ENCODE measurements around the gene PSMB3.

The PSMB3 gene

DNA sequence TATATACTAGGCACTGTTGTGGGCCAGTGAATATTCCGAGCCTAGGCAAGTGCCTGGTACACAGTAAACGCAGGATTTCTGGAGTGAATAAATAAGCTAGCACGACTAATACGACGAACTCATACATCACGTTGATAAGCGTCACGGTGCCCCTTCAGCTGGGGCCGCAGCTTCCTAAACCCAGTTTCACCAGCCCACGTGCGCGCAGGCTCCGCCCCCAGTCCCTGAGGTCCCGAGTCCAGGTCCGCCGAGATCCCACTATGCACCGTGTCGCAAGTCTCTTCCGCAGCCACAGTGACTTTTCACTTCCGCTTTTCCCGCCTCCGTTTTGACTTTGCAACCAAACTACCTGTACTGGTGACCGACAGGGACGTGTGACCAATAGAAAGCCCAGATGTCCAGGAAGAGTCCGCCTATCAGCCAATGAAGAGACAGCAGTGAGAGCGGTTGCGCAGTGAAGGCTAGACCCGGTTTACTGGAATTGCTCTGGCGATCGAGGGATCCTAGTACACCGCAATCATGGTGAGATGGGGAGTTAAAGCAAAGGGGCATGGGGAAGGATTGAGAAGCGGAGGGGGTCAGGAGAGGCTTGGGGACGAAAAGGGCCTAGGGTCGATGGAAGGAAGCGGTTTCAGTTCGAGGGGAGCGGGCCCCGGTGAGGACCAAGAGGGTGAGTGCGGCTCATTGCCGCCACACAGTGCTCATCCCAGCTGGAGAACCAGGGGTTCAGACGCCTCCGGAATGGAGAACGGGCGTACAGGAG, at the start of gene PSMB3:
TSS of gene PSMB3 (plus strand) at position 434 of the 763 bp plus-strand sequence. CDS start at position 520, 86 bp downstream.
- DNase-seq (ENCODE audit: low spot score): peak; percentile 100

DNA sequence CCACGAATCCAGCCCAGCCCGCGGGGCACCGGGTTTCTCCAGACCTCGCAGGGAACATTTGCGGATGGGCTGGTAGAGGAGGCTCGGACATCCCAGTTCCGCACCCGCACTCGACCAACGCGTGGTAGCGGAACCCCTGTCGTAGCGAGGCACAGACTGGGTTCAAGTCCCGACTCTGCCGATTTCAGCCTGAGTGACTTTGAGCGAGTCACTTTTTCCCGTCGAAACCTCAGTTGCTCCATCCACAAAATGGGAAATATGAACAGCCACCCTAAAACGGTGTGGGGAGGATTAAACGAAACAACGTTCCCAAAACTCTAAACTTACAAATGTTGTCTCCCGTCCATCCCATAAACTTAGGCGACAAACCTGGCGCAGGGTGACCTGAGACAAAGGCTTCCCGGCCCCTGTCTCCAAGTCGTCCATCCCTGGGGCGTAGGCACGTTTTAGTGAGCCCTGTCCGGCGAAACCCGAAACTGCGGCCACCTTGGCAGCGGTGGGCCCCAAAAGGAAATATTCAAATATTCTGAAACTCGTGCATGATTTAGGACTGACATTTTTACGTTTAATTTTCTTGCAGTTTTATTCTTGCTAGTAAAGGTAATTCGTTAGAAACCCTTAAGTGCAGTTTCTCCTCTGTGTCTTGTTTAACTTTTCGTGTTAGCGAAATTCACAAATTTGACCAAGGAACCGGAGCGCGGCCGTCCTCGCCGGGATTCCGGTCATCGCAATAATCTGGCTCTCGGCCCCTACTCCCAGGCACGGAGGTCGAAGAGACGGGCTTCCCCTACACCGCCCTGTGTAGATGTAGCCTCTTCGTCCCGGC, 49.4 kb upstream of the PSMB3 start:
- no peak for DNase-seq (ENCODE audit: low spot score)

DNA sequence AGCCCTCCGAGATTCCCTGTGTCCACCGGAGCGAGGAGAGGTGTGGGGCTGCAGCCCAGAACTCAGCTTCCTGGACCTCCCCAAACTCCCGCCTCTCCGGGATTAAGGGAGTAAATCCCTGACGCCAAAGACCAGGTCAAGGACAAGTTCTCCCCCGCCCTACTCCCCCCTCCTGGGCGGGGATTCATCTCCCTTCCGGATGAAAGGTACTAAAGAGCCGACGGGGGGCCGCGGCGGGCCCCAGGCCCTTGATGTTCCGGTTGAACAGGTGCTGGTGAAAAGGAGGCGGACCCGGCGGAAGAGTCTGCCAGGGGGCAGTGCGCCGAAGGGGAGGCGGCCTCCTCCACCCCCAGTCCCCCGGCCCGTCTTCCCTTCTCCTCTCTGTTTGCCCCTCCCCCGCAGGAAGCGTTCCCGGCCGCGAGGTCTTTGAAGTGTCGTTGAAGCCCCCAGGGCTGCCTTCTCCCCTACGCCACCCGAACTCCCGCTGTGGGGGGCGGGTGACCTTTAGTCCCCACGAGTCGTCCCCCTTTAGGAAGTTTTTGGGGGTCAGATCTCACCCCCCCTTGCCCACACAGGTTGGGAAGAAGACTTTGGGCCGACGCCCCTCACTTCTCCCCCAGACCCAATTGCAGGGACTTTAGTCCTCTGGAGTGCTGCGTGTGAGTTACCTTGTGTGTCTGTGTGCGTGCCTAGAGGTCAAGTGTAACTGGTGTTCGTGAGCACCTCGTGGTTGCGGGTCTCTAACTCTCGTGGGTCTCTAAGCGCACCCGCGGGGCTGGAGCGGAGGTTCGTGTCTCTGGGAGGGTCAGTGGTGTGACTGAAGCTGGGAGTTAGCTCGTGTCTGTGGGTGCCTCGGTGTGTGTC, 48.6 kb upstream of the PSMB3 start:
- DNase-seq (ENCODE audit: low spot score): no peak

DNA sequence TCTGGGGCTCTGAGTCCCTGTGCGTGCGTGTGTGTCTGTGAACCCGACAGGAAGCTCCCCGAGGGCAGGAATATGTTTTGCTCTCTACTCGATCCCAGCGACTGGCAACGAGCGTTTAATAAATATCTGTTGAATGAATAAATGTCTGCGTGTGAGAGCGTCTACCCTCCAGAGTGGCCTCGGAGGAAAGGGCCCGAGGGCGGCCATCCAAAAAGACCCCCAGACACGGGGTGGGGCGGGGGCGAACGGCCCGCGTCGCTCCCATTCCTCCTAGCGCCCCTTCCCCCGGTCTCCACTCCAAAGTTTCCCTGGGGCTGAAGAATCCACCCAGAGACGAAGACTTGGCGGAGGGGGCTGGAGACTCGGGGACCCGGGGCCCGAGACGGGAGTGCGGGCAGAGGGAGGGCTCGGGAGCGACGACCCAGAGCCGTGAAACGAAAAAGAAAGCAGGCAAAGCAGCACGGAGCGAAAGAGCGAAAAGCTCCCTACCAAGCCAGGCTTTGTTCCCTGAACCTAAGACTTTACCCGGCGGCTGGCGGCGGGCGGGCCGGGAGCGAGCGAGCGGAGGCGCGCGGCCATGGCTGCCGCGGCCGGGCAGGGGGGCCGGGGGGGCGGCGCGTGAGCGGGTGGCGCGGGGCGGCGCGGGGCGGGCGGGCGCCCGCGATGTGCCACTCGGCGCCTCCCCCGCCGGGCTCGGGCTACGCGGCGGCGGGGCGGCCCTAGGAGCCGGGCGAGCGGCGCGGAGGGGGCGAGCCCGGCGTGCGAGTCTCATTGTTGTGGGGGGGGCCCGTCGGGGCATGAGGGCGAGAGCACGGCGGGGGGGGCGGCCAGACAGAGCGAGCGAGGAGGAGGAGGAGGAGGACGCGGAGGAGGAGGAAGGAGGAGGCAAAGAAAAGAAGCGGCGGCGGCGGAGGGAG, 47.7 kb upstream of the PSMB3 start, which contains the start of gene MLLT6:
TSS of gene MLLT6 (plus strand) at position 668 of the 917 bp plus-strand sequence. CDS start 360 bp downstream, outside the sequence.
- peak; percentile 87 for DNase-seq (ENCODE audit: low spot score)

DNA sequence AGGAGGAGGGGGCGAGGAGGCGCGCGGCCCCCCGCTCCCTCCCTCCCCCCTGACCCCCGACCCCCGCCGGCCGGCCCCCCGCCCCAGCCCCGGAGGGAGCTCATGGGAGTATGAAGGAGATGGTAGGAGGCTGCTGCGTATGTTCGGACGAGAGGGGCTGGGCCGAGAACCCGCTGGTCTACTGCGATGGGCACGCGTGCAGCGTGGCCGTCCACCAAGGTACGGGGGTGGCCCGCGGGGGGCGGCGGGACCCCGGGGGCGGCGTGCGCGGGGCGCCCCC, 47.1 kb upstream of the PSMB3 start:
- no peak for DNase-seq (ENCODE audit: low spot score)

DNA sequence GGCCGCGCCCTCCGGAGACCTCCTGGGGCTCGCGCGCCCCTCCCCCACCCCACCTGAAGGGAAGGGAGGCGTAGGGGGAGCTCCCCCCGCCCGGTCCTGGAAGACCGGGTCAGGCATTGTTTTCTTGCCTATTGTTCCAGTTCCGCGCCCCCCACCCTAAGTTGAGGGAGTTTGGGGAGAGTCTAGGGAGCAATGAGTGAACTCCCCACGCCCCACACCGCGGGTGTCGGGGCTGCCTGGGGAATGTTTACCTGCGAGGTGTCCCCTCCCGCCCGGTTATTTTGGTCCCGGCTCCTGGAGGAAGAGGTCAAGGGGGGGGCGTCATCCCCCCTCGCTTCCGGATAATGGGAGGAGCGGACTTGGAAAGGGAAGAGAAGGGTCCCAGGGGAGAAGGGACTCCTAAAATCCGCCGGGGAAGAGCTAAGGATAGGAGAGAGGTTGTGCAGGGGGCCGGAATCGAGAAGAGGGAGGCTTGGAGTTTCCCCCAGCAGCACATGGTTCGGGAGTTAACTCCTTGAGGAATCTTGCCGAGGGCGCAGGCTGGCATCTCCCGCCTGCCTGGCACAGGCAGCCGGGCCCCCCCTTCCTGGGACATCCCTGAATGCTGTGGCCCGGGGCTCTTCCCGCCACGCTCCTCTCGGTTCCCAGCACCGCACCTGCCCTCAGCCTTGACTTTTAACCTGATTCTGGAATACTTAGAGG, 46.6 kb upstream of the PSMB3 start:
- peak; percentile 40 for DNase-seq (ENCODE audit: low spot score)

DNA sequence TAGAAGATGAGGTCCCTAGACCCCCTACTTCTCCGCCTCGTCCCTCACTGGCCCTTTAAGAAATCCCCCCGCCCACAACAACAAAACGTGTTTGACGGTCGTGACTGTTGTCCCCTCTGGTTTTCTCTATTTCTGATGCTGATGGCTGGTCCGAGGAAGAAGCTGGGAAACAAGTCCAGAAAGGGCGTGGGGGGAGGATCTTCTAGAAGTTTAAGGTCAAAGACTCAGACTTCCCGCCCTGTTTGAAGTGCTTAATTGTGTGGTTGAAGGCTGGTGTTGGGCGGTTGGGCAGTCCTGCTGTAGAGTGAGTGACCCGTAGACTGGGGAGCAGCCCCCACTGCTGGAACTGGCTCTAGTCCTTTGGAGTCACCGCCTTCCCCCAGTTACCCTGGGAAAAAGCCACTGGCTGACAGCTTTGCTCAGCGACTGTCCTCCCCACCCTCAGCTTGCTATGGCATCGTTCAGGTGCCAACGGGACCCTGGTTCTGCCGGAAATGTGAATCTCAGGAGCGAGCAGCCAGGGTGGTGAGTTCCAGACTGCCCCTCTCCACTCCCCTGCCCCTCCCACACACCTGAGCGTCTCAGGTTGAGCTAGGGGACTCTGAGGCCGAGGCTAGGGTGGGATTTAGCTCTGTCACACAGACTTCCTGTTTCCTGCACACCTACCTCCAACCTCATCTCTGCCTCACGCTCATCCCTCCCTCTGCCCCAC, 45.9 kb upstream of the PSMB3 start:
- DNase-seq (ENCODE audit: low spot score): no peak

DNA sequence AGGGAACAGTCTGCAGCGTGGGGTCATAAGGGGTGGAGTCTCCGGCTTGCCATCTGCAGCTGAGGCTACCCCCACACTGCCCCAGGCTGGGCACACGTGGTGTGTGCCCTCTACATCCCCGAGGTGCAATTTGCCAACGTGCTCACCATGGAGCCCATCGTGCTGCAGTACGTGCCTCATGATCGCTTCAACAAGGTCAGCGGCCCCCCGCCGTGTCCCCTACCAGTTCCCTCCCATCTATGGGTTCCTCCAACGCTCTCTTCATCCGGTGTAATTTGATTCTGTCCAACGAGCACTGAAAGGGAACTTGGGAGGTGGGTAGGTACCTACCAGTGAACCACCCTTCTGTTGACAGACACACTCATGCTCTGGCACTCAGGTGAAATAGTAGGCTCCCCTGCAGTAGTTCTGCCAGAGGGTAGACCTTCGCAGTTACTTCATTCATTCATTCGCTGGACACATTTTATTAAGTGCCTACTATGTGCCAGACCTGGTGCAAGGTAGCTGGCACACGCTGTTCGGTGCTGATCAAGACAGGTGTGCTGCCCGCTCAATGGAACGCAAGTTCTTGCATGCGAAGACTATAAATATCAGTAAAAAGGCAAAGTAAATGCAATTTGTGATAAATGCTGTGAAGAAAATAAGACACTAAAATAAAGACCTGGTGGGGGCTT, 44.7 kb upstream of the PSMB3 start:
- no peak for DNase-seq (ENCODE audit: low spot score)

DNA sequence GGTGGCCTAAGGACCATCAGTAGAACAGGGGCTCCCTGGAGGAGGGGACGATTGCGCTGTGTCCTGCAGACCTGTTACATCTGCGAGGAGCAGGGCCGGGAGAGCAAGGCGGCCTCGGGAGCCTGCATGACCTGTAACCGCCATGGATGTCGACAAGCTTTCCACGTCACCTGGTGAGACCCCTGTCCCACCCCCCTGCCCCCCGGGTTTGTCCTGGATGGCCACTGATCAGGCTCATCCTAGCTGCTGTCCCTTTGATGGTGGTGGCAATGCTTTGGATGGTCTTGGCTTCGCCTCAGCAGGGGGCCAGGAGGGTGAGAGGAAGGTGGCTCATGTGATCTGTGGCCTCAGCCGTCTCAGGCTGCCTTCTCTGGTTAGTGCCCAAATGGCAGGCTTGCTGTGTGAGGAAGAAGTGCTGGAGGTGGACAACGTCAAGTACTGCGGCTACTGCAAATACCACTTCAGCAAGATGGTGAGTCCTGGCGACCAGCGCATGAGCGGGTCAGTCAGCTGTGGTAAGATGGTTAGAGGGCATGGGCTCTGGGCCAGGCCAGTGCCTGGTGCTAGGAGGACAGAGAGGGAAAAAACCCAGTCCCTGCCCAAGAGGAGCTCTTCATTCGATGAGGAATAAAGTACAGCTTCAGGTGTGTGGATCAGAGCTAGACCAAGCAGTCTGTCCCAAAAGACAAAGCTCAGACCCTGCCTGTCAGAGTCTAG, 43.3 kb upstream of the PSMB3 start:
- no peak for DNase-seq (ENCODE audit: low spot score)

DNA sequence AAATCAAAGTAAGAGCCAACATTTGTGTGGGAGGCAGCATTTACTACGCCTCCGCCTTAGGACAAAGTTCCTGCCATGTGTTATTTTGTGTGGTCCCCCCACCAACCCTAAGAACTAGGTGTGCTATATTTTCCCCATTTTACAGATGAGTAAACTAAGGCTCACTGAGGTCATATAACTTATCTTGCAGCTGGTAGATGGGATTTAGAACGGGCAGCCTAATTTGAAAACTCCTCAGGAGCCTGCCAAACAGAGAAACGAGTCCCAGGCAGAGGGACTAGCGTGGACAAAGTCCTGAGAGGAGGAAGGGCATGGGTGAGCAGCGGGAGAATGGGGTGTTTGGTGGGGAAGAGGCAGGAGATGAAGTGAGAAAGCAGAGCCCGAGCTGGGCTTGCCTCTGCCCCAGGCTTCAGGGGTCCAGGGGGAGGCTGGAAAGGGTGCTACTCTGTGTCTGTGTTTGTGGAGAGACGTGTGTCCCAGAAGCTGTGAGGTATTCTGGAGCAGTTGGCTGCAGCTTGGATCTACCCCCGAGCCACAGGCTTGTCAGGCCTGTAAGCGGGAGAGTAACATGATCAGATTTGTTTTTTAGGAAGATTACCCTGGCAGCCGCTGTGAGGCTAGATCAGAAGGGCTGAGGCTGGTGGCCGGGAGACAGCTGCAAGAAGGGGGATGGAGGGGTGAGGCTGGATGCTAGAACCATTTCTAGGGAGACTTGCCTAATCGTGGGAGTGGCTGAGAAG, 42.5 kb upstream of the PSMB3 start:
- DNase-seq (ENCODE audit: low spot score): no peak

DNA sequence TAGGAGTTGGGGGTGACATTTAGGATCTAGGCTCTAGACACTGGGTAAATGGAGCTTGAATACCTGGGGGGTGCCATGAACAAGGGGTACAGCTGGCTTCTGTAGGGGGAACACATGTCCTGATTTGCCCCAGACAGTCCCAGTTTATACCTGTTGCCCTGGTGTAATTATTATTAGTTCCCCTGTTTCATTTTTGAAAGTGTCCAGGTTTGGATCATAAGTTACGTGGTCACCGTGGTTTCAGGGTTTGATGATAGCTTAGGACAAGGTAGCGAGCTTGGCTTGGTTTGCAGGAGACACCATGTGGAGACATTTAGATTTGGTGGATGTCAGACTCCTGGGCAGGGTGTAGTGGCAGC, 42.0 kb upstream of the PSMB3 start:
- DNase-seq (ENCODE audit: low spot score): no peak

DNA sequence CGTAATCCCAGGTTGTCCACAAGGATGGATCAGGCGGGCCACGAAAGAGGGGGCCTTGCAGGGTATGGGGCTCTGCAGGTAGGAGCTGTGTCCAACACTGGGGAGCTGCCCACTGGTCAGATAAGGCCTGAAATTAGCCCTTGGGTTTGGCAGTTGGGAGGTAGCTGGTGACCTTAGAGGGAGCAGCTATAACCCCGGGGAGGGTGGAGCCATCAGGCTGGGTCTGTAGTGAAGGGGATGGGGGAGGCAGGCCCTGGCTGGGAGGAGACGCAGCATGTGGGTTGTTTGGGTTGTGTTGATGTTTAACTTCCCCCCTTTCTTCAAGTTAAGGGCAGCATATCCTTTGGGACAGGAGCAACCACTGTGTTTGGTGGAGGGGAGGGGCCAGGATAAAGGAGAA, 41.6 kb upstream of the PSMB3 start:
- DNase-seq (ENCODE audit: low spot score): no peak

DNA sequence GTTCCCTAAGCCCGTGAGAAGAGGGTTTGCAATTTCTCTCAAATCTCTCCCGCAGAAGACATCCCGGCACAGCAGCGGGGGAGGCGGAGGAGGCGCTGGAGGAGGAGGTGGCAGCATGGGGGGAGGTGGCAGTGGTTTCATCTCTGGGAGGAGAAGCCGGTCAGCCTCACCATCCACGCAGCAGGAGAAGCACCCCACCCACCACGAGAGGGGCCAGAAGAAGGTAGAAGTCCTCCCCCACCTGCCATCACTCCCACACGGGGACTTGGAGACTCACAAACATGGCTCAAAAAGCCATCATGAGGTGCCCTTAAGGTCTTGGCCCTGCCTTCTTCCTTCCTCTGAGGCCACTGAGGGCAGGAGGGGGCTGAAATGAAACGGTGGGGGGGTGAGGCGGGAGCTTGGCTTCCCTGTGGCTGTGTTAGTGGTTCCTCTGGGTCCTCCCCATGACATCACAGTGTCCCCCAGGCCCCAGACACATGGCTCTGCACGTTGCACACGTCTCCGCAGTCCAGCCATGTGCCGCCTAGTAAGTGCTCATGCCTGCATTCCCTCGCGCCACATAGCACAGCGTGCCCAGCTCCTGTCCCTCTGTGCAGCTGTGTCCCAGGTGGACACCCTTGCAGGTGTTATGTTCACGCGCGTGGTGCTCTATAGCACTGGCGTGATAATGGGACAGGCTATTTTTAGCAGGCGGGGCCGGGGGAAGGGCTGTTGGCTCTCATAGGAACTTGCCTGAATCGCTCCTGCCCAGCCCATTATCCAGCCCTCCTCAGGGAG, 40.6 kb upstream of the PSMB3 start:
- no peak for DNase-seq (ENCODE audit: low spot score)

DNA sequence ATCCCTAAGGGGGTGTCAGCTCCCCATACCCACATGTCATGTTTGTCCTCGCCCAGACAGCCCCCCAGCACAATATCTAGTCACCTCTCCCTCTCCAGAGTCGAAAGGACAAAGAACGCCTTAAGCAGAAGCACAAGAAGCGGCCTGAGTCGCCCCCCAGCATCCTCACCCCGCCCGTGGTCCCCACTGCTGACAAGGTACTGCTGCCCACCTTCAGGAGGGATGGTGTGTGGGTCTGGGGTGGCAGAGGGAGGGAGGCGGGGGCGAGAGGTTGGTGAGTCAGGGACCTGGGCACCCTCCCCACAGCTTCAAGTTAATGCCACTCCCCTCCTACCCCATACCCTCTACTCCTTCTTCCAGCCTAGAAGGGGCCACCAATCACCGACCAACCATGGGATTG, 39.9 kb upstream of the PSMB3 start:
- no peak for DNase-seq (ENCODE audit: low spot score)

DNA sequence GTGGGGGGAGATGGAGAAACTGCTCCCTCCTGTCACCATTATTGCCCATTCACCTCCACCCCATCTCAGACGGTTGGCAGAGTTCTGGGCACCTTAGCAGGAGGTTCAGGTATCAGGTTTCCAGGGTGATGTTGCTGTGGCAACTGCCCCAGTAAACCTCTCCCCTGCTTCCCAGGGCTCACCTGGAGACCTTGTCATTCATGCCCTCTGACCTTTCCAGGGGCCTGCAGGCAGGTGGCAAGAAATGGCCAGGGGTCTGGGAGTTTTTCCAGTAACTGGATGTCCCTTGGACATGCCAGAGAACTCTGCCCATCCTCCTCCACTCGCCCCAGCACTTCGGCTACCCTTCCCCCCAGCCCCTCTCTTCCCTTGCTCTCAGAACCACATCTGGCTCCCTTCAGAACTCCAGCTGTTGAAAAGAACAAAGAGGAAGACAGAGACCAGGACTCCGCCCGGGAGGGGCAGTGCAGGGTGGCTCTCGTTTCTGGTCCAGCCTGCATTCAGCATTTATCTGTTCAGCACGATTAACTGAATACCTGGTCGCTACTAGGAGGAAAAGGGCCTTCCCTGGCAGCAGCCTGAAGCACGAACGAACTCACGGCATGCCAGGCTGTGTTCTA, 39.0 kb upstream of the PSMB3 start:
- no peak for DNase-seq (ENCODE audit: low spot score)

DNA sequence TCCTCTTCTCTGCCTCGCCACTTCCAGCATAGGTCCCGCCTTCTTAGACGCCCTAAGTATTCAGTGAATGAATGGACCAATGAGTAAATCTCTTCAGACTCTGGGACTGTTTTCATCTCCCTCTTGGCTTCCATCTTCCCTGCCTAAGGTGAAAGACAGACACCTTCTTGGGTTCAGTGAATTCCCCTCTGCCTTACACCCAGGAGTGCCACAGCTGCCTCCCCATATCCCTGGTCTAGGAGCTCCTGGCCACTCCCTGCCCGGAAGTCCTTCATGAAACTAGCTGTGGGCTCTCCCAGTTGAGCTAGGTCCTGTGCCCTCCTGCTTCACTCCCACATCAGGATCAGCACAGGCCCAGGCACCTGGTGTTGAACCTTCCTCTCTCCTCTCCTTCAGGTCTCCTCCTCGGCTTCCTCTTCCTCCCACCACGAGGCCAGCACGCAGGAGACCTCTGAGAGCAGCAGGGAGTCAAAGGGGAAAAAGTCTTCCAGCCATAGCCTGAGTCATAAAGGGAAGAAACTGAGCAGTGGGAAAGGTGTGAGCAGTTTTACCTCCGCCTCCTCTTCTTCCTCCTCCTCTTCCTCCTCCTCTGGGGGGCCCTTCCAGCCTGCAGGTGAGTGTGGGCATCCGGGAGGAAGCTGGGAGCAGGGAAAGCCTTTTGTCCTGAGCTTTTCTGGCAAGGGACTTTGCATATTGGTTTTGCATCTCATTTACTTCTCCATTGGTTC, 37.2 kb upstream of the PSMB3 start:
- no peak for DNase-seq (ENCODE audit: low spot score)

Measured in Ammon's horn (tissue), 1 donor.